Medulla oblongata (tissue), 1 donor: ENCODE results near the gene GALNT10.

ENCODE experiments used
- DNase-seq: peaks from one replicate; pipeline ENCODE4 v3.0.0-alpha.2; 2015; ENCODE audit errors: extremely low spot score

The GALNT10 gene

GRCh38 chr5:154320224-154321089 lies 129.9 kb downstream of the GALNT10 start:
- no peak for DNase-seq

- DNase-seq, result no peak
Measured at GRCh38 chr5:154321546-154321945, 131.0 kb downstream of the GALNT10 start.

- no peak for DNase-seq
Measured at GRCh38 chr5:154324033-154324432, 133.5 kb downstream of the GALNT10 start.

- no peak for DNase-seq
Measured at GRCh38 chr5:154325566-154325965, 135.0 kb downstream of the GALNT10 start.

GRCh38 chr5:154329062-154329461 lies 138.5 kb downstream of the GALNT10 start:
- no peak for DNase-seq

- DNase-seq, result no peak
Measured at GRCh38 chr5:154329519-154330040, 139.0 kb downstream of the GALNT10 start.

- no peak for DNase-seq
Measured at GRCh38 chr5:154330097-154330667, 139.6 kb downstream of the GALNT10 start.

- no peak for DNase-seq
Measured at GRCh38 chr5:154331232-154331631, 140.7 kb downstream of the GALNT10 start.

- no peak for DNase-seq
Measured at GRCh38 chr5:154331924-154332323, 141.4 kb downstream of the GALNT10 start.

- DNase-seq, result no peak
Measured at GRCh38 chr5:154332451-154332850, 141.9 kb downstream of the GALNT10 start.

GRCh38 chr5:154333016-154333415 lies 142.5 kb downstream of the GALNT10 start:
- DNase-seq, result no peak

- DNase-seq, result no peak
Measured at GRCh38 chr5:154334406-154335064, 144.0 kb downstream of the GALNT10 start.

- no peak for DNase-seq
Measured at GRCh38 chr5:154335065-154335448, 144.5 kb downstream of the GALNT10 start.

- no peak for DNase-seq
Measured at GRCh38 chr5:154341620-154342019, 151.1 kb downstream of the GALNT10 start.

GRCh38 chr5:154342211-154342610 lies 151.7 kb downstream of the GALNT10 start:
- DNase-seq, result no peak

- DNase-seq, result no peak
Measured at GRCh38 chr5:154342963-154343362, 152.4 kb downstream of the GALNT10 start.

GRCh38 chr5:154344461-154344860 lies 153.9 kb downstream of the GALNT10 start:
- DNase-seq, result no peak

GRCh38 chr5:154345255-154345952 lies 154.9 kb downstream of the GALNT10 start:
- no peak for DNase-seq

- DNase-seq, result no peak
Measured at GRCh38 chr5:154346427-154346826, 155.9 kb downstream of the GALNT10 start.

- no peak for DNase-seq
Measured at GRCh38 chr5:154349626-154350264, 159.2 kb downstream of the GALNT10 start.

GRCh38 chr5:154351141-154351540 lies 160.6 kb downstream of the GALNT10 start:
- no peak for DNase-seq
